Measurements from ENCODE around the gene RNF213. TPM values are rescaled to one million over a fixed set of nuclear protein-coding genes. Genes with fewer than 3 reads are reported as not detected.

Gene RNF213
- total and polyA plus RNA-seq, 4 donors, result 18.2 to 104 (median 33.5) TPM

DNA sequence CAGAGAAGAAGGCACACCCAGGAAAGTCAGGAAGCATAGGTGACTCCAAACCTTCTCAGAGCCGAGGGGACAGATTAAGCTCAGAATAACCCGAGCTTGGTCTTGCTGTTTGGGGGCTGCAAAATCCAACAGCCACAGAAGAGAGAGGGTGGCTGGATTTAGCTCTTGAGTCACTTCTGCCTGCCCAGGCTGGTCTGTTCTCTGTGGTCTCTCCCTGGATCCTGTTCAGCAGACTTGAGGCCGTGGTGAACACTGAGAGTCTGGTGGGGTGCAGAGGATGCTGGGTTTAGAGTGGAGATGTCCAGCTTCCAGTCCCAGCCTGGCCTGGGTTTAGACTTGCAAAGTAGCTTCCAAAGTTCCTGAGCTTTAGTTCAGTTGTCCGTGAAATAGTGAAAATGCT is 31.6 kb upstream of the RNF213 start:
- H3K27ac ChIP-seq (ENCODE audit: low read depth in 1 of 2, low read length in 2 of 2), result no peak overlapping the region
- no peak for TF ChIP-seq YY1 (IDR thresholded peaks at IDR 0.05)
- H3K4me3 ChIP-seq (ENCODE audit: low read depth in 1 of 3, low read length in 3 of 3), result no peak overlapping the region
- H3K9ac ChIP-seq (ENCODE audit: low read depth in 1 of 2, low read length in 2 of 2), result no peak overlapping the region
- peaks cover 0 to 7% (median 2%) of the 10 kb centered on the region in 4 donors for H3K9me3 ChIP-seq (ENCODE audit: control insufficient read depth in 4 of 4, low read length in 3 of 4)
- no peaks in the 10 kb centered on the region for H3K27me3 ChIP-seq (ENCODE audit: control insufficient read depth in 4 of 4, insufficient read depth in 4 of 4, low read length in 3 of 4)
- H3K36me3 ChIP-seq (ENCODE audit: control insufficient read depth in 4 of 4, insufficient read depth in 3 of 4, low read depth in 1 of 4, low read length in 3 of 4), result peaks cover 0 to 8% (median 7%) of the 10 kb centered on the region in 4 donors
- 94% methylated on average over 4 of the region's 4 CpGs for WGBS
- DNase-seq (ENCODE audit: low spot score), result no peak
- no peaks in the 10 kb centered on the region for H3K4me1 ChIP-seq (ENCODE audit: control insufficient read depth in 4 of 4, insufficient read depth in 4 of 4, low read length in 3 of 4)

DNA sequence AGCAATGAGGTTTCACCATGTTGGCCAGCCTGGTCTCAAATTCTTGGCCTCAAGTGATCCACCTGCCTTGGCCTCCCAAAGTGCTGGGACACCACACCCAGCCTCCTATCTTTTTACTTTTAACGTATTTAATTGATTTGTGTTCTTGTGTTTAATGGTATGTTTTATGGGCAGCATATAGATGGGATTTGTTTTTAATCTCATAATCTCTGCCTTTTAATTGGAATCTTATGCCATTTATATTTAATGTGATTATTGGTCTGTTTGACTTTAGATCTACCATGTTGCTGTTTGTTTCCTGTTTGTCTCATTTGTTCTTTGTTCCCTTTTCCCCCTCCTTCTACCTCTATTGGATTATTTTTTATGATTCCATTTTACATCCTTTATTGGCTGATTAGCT is 28.2 kb upstream of the RNF213 start:
- Histone ChIP-seq H3K27me3 (ENCODE audit: control insufficient read depth in 4 of 4, insufficient read depth in 4 of 4, low read length in 3 of 4) (no peaks in the 10 kb centered on the region), H3K9me3 (ENCODE audit: control insufficient read depth in 4 of 4, low read length in 3 of 4) (peaks cover 0 to 7% (median 2%) of the 10 kb centered on the region in 4 donors), H3K9ac (ENCODE audit: low read depth in 1 of 2, low read length in 2 of 2) (no peak overlapping the region), H3K36me3 (ENCODE audit: control insufficient read depth in 4 of 4, insufficient read depth in 3 of 4, low read depth in 1 of 4, low read length in 3 of 4) (peaks cover 5 to 21% (median 8%) of the 10 kb centered on the region in 4 donors), H3K27ac (ENCODE audit: low read depth in 1 of 2, low read length in 2 of 2) (no peak overlapping the region), H3K4me3 (ENCODE audit: low read depth in 1 of 3, low read length in 3 of 3) (no peak overlapping the region), H3K4me1 (ENCODE audit: control insufficient read depth in 4 of 4, insufficient read depth in 4 of 4, low read length in 3 of 4) (no peaks in the 10 kb centered on the region)
- TF ChIP-seq, protein P1, sequence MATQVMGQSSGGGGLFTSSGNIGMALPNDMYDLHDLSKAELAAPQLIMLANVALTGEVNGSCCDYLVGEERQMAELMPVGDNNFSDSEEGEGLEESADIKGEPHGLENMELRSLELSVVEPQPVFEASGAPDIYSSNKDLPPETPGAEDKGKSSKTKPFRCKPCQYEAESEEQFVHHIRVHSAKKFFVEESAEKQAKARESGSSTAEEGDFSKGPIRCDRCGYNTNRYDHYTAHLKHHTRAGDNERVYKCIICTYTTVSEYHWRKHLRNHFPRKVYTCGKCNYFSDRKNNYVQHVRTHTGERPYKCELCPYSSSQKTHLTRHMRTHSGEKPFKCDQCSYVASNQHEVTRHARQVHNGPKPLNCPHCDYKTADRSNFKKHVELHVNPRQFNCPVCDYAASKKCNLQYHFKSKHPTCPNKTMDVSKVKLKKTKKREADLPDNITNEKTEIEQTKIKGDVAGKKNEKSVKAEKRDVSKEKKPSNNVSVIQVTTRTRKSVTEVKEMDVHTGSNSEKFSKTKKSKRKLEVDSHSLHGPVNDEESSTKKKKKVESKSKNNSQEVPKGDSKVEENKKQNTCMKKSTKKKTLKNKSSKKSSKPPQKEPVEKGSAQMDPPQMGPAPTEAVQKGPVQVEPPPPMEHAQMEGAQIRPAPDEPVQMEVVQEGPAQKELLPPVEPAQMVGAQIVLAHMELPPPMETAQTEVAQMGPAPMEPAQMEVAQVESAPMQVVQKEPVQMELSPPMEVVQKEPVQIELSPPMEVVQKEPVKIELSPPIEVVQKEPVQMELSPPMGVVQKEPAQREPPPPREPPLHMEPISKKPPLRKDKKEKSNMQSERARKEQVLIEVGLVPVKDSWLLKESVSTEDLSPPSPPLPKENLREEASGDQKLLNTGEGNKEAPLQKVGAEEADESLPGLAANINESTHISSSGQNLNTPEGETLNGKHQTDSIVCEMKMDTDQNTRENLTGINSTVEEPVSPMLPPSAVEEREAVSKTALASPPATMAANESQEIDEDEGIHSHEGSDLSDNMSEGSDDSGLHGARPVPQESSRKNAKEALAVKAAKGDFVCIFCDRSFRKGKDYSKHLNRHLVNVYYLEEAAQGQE (IDR thresholded peaks at IDR 0.05), result no peak
- TF ChIP-seq FOXA1 (IDR thresholded peaks at IDR 0.05) (no peak), JUND (IDR thresholded peaks at IDR 0.05) (no peak), HNF4G (IDR thresholded peaks at IDR 0.05) (no peak), FOXA2 (IDR thresholded peaks at IDR 0.05) (no peak), SP1 (IDR thresholded peaks at IDR 0.05) (no peak), HNF4A (conservative IDR thresholded peaks at IDR 0.05) (no peak), EGR1 (IDR thresholded peaks at IDR 0.05; ENCODE audit: low read depth in 2 of 2) (no peak), RAD21 (IDR thresholded peaks at IDR 0.05) (no peak), YY1 (IDR thresholded peaks at IDR 0.05) (no peak), TAF1 (conservative IDR thresholded peaks at IDR 0.05) (no peak), RXRA (IDR thresholded peaks at IDR 0.05) (no peak)
- TF ChIP-seq, protein P2, sequence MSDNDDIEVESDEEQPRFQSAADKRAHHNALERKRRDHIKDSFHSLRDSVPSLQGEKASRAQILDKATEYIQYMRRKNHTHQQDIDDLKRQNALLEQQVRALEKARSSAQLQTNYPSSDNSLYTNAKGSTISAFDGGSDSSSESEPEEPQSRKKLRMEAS (IDR thresholded peaks at IDR 0.05), result no peak
- TF ChIP-seq, protein P3, sequence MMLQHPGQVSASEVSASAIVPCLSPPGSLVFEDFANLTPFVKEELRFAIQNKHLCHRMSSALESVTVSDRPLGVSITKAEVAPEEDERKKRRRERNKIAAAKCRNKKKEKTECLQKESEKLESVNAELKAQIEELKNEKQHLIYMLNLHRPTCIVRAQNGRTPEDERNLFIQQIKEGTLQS (IDR thresholded peaks at IDR 0.05), result no peak
- DNase-seq (ENCODE audit: low spot score), result no peak
- 97% methylated on average over 1 of the region's 1 CpG for WGBS

DNA sequence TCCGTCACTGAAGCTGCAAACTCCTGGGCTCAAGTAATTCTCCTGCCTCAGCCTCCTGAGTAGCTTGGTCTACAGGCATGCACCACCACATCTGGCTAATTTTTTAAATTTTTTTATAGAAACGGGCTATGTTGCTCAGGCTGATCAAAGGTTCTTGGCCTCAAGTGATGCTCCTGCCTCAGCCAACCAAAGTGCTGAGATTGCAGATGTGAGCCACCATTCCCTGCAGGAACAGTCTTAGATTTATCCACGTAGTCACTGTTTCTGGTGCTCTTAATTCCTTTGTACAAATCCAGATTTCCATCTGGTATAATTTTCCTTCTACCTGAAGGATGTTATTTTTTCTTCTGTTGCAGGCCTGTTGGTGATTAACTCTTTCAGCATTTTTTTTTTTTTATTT is 27.4 kb upstream of the RNF213 start:
- Histone ChIP-seq H3K4me3 (ENCODE audit: low read depth in 1 of 3, low read length in 3 of 3) (no peak overlapping the region), H3K4me1 (ENCODE audit: control insufficient read depth in 4 of 4, insufficient read depth in 4 of 4, low read length in 3 of 4) (no peaks in the 10 kb centered on the region), H3K9ac (ENCODE audit: low read depth in 1 of 2, low read length in 2 of 2) (no peak overlapping the region), H3K27ac (ENCODE audit: low read depth in 1 of 2, low read length in 2 of 2) (no peak overlapping the region), H3K36me3 (ENCODE audit: control insufficient read depth in 4 of 4, insufficient read depth in 3 of 4, low read depth in 1 of 4, low read length in 3 of 4) (peaks cover 3 to 26% (median 12%) of the 10 kb centered on the region in 4 donors), H3K27me3 (ENCODE audit: control insufficient read depth in 4 of 4, insufficient read depth in 4 of 4, low read length in 3 of 4) (no peaks in the 10 kb centered on the region), H3K9me3 (ENCODE audit: control insufficient read depth in 4 of 4, low read length in 3 of 4) (peaks cover 0 to 7% (median 2%) of the 10 kb centered on the region in 4 donors)
- TF ChIP-seq RXRA (IDR thresholded peaks at IDR 0.05) (no peak), TAF1 (conservative IDR thresholded peaks at IDR 0.05) (no peak), FOXA1 (IDR thresholded peaks at IDR 0.05) (no peak), RAD21 (IDR thresholded peaks at IDR 0.05) (no peak), NR2F2 (IDR thresholded peaks at IDR 0.05) (no peak), GABPA (IDR thresholded peaks at IDR 0.05 in 1 of 2, conservative IDR thresholded peaks at IDR 0.05 in 1 of 2) (no peak), JUND (IDR thresholded peaks at IDR 0.05) (no peak), EGR1 (IDR thresholded peaks at IDR 0.05; ENCODE audit: low read depth in 2 of 2) (no peak), HNF4G (IDR thresholded peaks at IDR 0.05) (no peak), HNF4A (conservative IDR thresholded peaks at IDR 0.05) (no peak)
- TF ChIP-seq, protein P3 (IDR thresholded peaks at IDR 0.05), result no peak
- TF ChIP-seq, protein P1 (IDR thresholded peaks at IDR 0.05), result no peak
- DNase-seq (ENCODE audit: low spot score), result no peak
- 93% methylated on average over 3 of the region's 3 CpGs for whole genome bisulfite sequencing

Measured in liver (tissue), 9 donors.